ENCODE measurements around the gene GPALPP1. TPM values are rescaled to one million over a fixed set of nuclear protein-coding genes. Genes with fewer than 3 reads are reported as not detected.
"Not testable (repeated sequence)": the region's sequence is repeated elsewhere in the genome, so short reads cannot be mapped to it uniquely, and the experiment has no call there.

GPALPP1 gene
- total RNA-seq, 2 donors from 2014 or later = 24.6 to 29.7 TPM

DNA sequence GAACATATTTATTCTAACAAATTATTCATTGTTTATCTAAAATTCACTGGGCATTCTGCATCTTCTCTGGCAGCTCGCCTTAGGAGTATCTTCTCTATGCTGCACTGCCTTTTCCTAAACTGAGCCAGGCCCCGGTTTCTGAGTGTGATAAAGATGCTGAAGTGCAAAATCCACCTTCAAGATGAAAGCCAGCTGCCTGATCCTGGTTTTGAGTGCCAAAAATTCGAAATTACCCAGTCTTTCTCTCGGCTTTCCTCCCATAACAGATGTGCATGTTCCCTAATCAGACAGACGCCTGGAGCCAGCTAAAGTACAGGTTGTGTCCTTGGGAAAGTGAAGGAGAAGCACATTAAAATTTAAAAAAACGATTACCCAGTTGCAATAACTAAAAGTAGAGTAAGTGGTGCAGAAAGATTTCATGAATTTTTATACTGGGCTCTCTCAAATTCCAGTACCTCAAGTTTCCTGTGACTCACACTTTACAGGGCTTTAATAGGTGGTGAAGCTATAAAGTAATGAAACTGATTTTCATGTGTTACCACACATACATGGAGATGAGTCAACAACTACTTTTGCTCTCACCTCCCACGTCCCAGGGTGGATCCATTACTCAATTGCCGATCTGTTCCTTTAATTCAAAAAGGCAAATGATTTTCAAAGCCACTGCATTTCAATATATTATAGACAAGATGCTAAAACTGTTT, 66.0 kb downstream of the GPALPP1 start:
- DNase-seq (ENCODE audit: low spot score) = no peak
- Histone ChIP-seq H3K4me3 (no peak overlapping the region), H3K9me3 (no peaks in the 10 kb centered on the region), H3K36me3 (no peaks in the 10 kb centered on the region), H3K27ac (peak overlapping the region in 1 of 2 donors; percentile 35), H3K27me3 (replicated peaks; ENCODE audit: insufficient read depth) (no peaks in the 10 kb centered on the region), H3K4me1 (replicated peaks) (no peaks in the 10 kb centered on the region)
- TF ChIP-seq POLR2AphosphoS5 (IDR thresholded peaks at IDR 0.05) (peak; percentile 32), POLR2A (IDR thresholded peaks at IDR 0.05) (no peak)
- WGBS = 27% methylated on average over 8 of the region's 8 CpGs
- intact Hi-C loops (cut with DNase I) = loop anchor here (10.0 kb wide), 1 partner anchor 129 kb away; no protein-coding TSS in a partner anchor

DNA sequence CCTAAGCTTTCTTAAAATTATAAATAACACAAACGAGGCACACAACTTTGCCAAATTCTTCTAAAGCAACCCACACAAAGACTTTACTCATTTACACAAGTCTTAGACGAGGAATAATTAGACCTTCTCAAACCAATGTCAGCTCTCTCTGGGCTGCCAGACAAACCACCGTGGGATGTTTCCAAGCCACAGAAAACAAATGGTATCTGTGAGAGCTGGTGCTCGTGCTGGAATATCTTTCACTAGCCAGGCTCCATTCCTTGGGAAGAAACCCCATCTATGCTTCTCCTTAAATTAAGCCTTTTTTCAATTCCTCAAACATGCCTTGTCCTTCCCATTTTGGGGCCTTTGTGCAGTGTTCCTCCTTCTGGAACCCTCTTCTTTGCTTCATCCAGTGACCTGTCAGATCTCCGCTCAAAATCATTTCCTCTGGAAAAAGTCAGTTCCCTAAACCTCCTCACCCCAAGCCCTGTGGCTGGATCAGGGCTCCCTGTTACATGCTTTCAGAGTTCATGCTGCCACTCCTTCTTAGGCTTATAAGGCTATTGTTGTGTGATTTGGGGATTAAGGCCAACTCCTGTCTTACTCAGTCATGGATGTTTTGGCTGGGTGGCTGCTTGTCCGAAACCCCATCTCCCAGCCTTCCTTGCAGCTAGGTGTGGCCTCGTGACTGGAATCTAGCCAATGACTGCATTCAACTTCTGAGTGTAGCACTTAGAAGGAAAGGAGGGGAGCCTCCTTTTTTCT, 66.7 kb downstream of the GPALPP1 start:
- no peaks in the 10 kb centered on the region for H3K9me3 ChIP-seq
- H3K27ac ChIP-seq = peak overlapping the region in 1 of 2 donors; percentile 35
- no peak overlapping the region for H3K4me3 ChIP-seq
- intact Hi-C loops (cut with DNase I) = loop anchor here (10.0 kb wide), 1 partner anchor 129 kb away; no protein-coding TSS in a partner anchor
- no peaks in the 10 kb centered on the region for H3K36me3 ChIP-seq
- DNase-seq (ENCODE audit: low spot score) = no peak
- WGBS = 36% methylated on average over 7 of the region's 7 CpGs
- no peaks in the 10 kb centered on the region for H3K27me3 ChIP-seq (replicated peaks; ENCODE audit: insufficient read depth)
- TF ChIP-seq POLR2A (IDR thresholded peaks at IDR 0.05) (no peak), POLR2AphosphoS5 (IDR thresholded peaks at IDR 0.05) (no peak)
- TF ChIP-seq, protein P1, sequence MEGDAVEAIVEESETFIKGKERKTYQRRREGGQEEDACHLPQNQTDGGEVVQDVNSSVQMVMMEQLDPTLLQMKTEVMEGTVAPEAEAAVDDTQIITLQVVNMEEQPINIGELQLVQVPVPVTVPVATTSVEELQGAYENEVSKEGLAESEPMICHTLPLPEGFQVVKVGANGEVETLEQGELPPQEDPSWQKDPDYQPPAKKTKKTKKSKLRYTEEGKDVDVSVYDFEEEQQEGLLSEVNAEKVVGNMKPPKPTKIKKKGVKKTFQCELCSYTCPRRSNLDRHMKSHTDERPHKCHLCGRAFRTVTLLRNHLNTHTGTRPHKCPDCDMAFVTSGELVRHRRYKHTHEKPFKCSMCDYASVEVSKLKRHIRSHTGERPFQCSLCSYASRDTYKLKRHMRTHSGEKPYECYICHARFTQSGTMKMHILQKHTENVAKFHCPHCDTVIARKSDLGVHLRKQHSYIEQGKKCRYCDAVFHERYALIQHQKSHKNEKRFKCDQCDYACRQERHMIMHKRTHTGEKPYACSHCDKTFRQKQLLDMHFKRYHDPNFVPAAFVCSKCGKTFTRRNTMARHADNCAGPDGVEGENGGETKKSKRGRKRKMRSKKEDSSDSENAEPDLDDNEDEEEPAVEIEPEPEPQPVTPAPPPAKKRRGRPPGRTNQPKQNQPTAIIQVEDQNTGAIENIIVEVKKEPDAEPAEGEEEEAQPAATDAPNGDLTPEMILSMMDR (IDR thresholded peaks at IDR 0.05) = no peak
- H3K4me1 ChIP-seq (replicated peaks) = no peaks in the 10 kb centered on the region

DNA sequence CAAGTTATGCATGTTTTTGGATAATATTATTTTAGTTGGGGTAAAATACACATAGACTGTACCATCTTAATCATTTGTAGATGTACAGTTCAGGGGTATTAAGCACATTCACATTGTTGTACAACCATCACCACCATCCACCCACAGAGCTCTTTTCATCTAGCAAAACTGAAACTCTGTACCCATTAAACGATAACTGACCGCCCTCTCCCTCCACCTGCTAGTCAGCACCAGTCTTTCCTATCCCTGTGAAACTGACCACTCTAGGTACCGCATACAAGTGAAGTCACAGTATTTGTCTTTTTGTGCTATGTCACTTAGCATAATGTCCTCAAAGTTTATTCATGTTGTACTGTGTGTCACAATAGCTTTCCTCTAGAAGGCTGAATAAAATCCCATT, 70.7 kb downstream of the GPALPP1 start:
- no peaks in the 10 kb centered on the region for H3K9me3 ChIP-seq
- H3K4me3 ChIP-seq = no peak overlapping the region
- TF ChIP-seq POLR2A (IDR thresholded peaks at IDR 0.05) (no peak), POLR2AphosphoS5 (IDR thresholded peaks at IDR 0.05) (no peak)
- TF ChIP-seq, protein P1 (IDR thresholded peaks at IDR 0.05) = no peak
- H3K27me3 ChIP-seq (replicated peaks; ENCODE audit: insufficient read depth) = no peaks in the 10 kb centered on the region
- H3K4me1 ChIP-seq (replicated peaks) = no peaks in the 10 kb centered on the region
- intact Hi-C loops (cut with DNase I) = no loop called here
- H3K36me3 ChIP-seq = no peaks in the 10 kb centered on the region
- no peak for DNase-seq (ENCODE audit: low spot score)
- no peak overlapping the region for H3K27ac ChIP-seq
- 92% methylated on average over 3 of the region's 3 CpGs for WGBS

DNA sequence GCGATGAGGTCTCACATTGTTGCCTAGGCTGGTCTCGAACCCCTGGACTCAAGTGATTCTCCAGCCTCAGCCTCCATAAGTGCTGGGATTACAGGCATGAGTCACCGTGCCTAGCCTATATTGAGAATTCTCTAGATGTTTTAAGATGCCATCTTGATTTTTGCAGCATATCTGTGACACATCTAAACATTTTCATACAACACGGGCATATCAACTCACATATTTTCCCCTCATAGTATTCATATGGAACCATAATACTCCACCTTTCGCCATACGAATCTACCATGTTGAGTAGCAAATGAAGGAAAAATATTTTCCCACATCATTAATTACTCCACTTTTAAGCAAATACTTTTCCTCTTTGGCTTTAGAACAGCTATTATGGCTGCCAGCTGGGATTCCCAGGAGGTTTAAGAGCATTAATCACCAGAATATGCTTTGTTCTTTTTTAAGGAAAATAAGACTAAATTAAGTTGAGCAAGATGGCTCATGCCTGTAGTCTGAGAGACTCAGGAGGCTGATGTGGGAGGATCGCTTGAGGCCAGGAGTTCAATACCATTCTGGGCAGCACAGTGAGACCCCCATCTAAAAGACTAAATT, 74.0 kb downstream of the GPALPP1 start:
- H3K27me3 ChIP-seq (replicated peaks; ENCODE audit: insufficient read depth) = no peaks in the 10 kb centered on the region
- no peaks in the 10 kb centered on the region for H3K36me3 ChIP-seq
- DNase-seq (ENCODE audit: low spot score) = no peak
- no peaks in the 10 kb centered on the region for H3K9me3 ChIP-seq
- intact Hi-C loops (cut with DNase I) = no loop called here
- no peaks in the 10 kb centered on the region for H3K4me1 ChIP-seq (replicated peaks)
- TF ChIP-seq POLR2AphosphoS5 (IDR thresholded peaks at IDR 0.05) = no peak
- TF ChIP-seq POLR2A (IDR thresholded peaks at IDR 0.05) = no peak
- TF ChIP-seq, protein P1 (IDR thresholded peaks at IDR 0.05) = no peak
- no peak overlapping the region for H3K4me3 ChIP-seq
- H3K27ac ChIP-seq = no peak overlapping the region
- 77% methylated on average over 7 of the region's 7 CpGs for WGBS

DNA sequence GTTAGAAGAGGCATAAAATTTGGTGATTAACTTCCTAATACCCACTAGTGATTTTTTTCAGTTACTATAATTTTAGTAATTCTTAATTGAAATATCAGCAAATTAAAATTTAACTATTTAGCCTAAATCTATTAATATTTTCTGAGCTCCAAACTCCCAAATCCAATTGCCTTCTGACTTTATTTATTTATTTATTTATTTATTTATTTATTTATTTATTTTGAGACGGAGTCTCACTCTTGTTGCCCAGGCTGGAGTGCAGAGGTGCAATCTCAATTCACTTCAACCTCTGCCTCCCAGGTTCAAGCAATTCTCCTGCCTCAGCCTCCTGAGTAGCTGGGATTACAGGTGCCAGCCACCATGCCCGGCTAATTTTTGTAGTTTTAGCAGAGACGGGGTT, 74.6 kb downstream of the GPALPP1 start:
- 94% methylated on average over 3 of the region's 3 CpGs for WGBS
- H3K36me3 ChIP-seq; H3K4me3 ChIP-seq; H3K27ac ChIP-seq; H3K9me3 ChIP-seq; H3K27me3 ChIP-seq (replicated peaks; ENCODE audit: insufficient read depth); DNase-seq (ENCODE audit: low spot score); H3K4me1 ChIP-seq (replicated peaks); intact Hi-C loops (cut with DNase I): not testable (repeated sequence)

Data from prostate gland (tissue), 2 donors.